ENCODE measurements around the gene BICC1. TPM values are rescaled to one million over a fixed set of nuclear protein-coding genes. Genes with fewer than 3 reads are reported as not detected.

BICC1 gene
- total and polyA plus RNA-seq, 2 of the 13 experiments (the other 11 are each of a cell fraction or from before 2014, with no cell fraction given) = 0.18 to 1.5 TPM

GRCh38 chr10:58839771-58840170, 327.1 kb downstream of the BICC1 start:
- no peak overlapping the region for H2AFZ ChIP-seq (ENCODE audit: low read length)
- no peaks in the 10 kb centered on the region for H4K20me1 ChIP-seq (ENCODE audit: insufficient read depth, low read length)
- FAIRE-seq (no peak), DNase-seq (ENCODE audit: low spot score) (no peak), ATAC-seq (no peak)
- BruUV-seq (replicated peaks) = no TSS peak
- no peaks in the 10 kb centered on the region for H3K9me3 ChIP-seq (ENCODE audit: low read length)
- H3K27me3 ChIP-seq (ENCODE audit: control insufficient read depth in 1 of 2, insufficient read depth in 2 of 2, low read length in 2 of 2) = peaks cover 0 to 8% of the 10 kb centered on the region in 2 experiments; a peak in 2 of 5 replicates
- H3K4me3 ChIP-seq (replicated peaks in 1 of 3; ENCODE audit: insufficient read depth in 1 of 3, low read depth in 2 of 3, low read length in 3 of 3) = no peak overlapping the region
- H3K4me2 ChIP-seq (ENCODE audit: low read depth, low read length) = no peak overlapping the region
- TF ChIP-seq MAFK (conservative IDR thresholded peaks at IDR 0.05 in 1 of 2, IDR thresholded peaks at IDR 0.05 in 1 of 2; ENCODE audit: low read length in 2 of 2) = 0 out of 4 replicates have a peak, but pooled peaks of 1 of the 2 experiments have one; percentile 6
- no peak for TF ChIP-seq HDAC6 (IDR thresholded peaks at IDR 0.05; ENCODE audit: low read depth, low read length)
- intact Hi-C loops (cut with micrococcal nuclease; ENCODE audit: unreplicated experiment) = no loop called here
- no peaks in the 10 kb centered on the region for H3K36me3 ChIP-seq (replicated peaks in 1 of 2; ENCODE audit: control insufficient read depth in 1 of 2, insufficient read depth in 2 of 2, low read length in 2 of 2)
- H3K79me2 ChIP-seq (ENCODE audit: insufficient read depth, low read length) = no peaks in the 10 kb centered on the region
- in situ Hi-C loops (cut with HindIII; ENCODE audit: extremely low pct_ligation_motif_present, low pct_unique_long_range_greater_than_20kb) = no loop called here
- ChIA-PET CTCF (ENCODE audit: low intra/inter-chr PET ratio, low total read pairs) (no interaction called here), POLR2A (no interaction called here)
- no peaks in the 10 kb centered on the region for H3K4me1 ChIP-seq (ENCODE audit: insufficient read depth, low read length)
- no peak overlapping the region for H3K9ac ChIP-seq (ENCODE audit: insufficient read depth, low read depth, low read length)
- H3K27ac ChIP-seq (ENCODE audit: extremely low read length, insufficient read depth, low read length) = no peak overlapping the region

GRCh38 chr10:58840840-58841435, 328.3 kb downstream of the BICC1 start:
- Histone ChIP-seq H3K36me3 (replicated peaks in 1 of 2; ENCODE audit: control insufficient read depth in 1 of 2, insufficient read depth in 2 of 2, low read length in 2 of 2) (no peaks in the 10 kb centered on the region), H3K9me3 (ENCODE audit: low read length) (no peaks in the 10 kb centered on the region), H3K9ac (ENCODE audit: insufficient read depth, low read depth, low read length) (no peak overlapping the region), H3K4me1 (ENCODE audit: insufficient read depth, low read length) (no peaks in the 10 kb centered on the region), H4K20me1 (ENCODE audit: insufficient read depth, low read length) (no peaks in the 10 kb centered on the region), H2AFZ (ENCODE audit: low read length) (no peak overlapping the region), H3K27me3 (ENCODE audit: control insufficient read depth in 1 of 2, insufficient read depth in 2 of 2, low read length in 2 of 2) (peaks cover 0 to 8% of the 10 kb centered on the region in 2 experiments; a peak in 2 of 5 replicates), H3K4me2 (ENCODE audit: low read depth, low read length) (no peak overlapping the region), H3K27ac (ENCODE audit: extremely low read length, insufficient read depth, low read length) (no peak overlapping the region), H3K4me3 (replicated peaks in 1 of 3; ENCODE audit: insufficient read depth in 1 of 3, low read depth in 2 of 3, low read length in 3 of 3) (no peak overlapping the region), H3K79me2 (ENCODE audit: insufficient read depth, low read length) (no peaks in the 10 kb centered on the region)
- BruUV-seq (replicated peaks) = no TSS peak
- in situ Hi-C loops (cut with HindIII; ENCODE audit: extremely low pct_ligation_motif_present, low pct_unique_long_range_greater_than_20kb) (no loop called here), intact Hi-C loops (cut with micrococcal nuclease; ENCODE audit: unreplicated experiment) (no loop called here)
- WGBS (ENCODE audit: low lambda C conversion rate) = 43% methylated on average over 1 of the region's 1 CpG
- ATAC-seq (no peak), DNase-seq (ENCODE audit: low spot score) (no peak), FAIRE-seq (no peak)
- POLR2A ChIA-PET = no interaction called here
- CTCF ChIA-PET (ENCODE audit: low intra/inter-chr PET ratio, low total read pairs) = no interaction called here
- TF ChIP-seq PHF20 (CRISPR knock-in tag; IDR thresholded peaks at IDR 0.05) (no peak), NKX3-1 (CRISPR knock-in tag; IDR thresholded peaks at IDR 0.05) (no peak), ZBTB14 (CRISPR knock-in tag; IDR thresholded peaks at IDR 0.05) (no peak), NPAS2 (CRISPR knock-in tag; IDR thresholded peaks at IDR 0.05; ENCODE audit: borderline replicate concordance) (no peak), SOX13 (IDR thresholded peaks at IDR 0.05) (no peak), SOX13 (CRISPR knock-in tag; conservative IDR thresholded peaks at IDR 0.05 in 1 of 2, IDR thresholded peaks at IDR 0.05 in 1 of 2) (no peak), PREB (CRISPR knock-in tag; IDR thresholded peaks at IDR 0.05) (no peak), NFRKB (IDR thresholded peaks at IDR 0.05) (no peak), AKNA (CRISPR knock-in tag; IDR thresholded peaks at IDR 0.05; ENCODE audit: borderline replicate concordance) (no peak), MZF1 (CRISPR knock-in tag; IDR thresholded peaks at IDR 0.05; ENCODE audit: borderline replicate concordance) (no peak)
